Measurements from ENCODE around the gene KIAA1217.

KIAA1217 gene

GRCh38 chr10:24433705-24434104 lies 224.8 kb downstream of the KIAA1217 start:
- Histone ChIP-seq H3K4me3 (no peak overlapping the region), H3K27ac (no peak overlapping the region)
- TF ChIP-seq, protein P1, sequence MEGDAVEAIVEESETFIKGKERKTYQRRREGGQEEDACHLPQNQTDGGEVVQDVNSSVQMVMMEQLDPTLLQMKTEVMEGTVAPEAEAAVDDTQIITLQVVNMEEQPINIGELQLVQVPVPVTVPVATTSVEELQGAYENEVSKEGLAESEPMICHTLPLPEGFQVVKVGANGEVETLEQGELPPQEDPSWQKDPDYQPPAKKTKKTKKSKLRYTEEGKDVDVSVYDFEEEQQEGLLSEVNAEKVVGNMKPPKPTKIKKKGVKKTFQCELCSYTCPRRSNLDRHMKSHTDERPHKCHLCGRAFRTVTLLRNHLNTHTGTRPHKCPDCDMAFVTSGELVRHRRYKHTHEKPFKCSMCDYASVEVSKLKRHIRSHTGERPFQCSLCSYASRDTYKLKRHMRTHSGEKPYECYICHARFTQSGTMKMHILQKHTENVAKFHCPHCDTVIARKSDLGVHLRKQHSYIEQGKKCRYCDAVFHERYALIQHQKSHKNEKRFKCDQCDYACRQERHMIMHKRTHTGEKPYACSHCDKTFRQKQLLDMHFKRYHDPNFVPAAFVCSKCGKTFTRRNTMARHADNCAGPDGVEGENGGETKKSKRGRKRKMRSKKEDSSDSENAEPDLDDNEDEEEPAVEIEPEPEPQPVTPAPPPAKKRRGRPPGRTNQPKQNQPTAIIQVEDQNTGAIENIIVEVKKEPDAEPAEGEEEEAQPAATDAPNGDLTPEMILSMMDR (IDR thresholded peaks at IDR 0.05): no peak
- no peak for DNase-seq (ENCODE audit: low spot score)

GRCh38 chr10:24434961-24435360 lies 226.0 kb downstream of the KIAA1217 start:
- TF ChIP-seq, protein P1 (IDR thresholded peaks at IDR 0.05): no peak
- no peak overlapping the region for H3K4me3 ChIP-seq
- H3K27ac ChIP-seq: no peak overlapping the region
- DNase-seq (ENCODE audit: low spot score): no peak

DNA sequence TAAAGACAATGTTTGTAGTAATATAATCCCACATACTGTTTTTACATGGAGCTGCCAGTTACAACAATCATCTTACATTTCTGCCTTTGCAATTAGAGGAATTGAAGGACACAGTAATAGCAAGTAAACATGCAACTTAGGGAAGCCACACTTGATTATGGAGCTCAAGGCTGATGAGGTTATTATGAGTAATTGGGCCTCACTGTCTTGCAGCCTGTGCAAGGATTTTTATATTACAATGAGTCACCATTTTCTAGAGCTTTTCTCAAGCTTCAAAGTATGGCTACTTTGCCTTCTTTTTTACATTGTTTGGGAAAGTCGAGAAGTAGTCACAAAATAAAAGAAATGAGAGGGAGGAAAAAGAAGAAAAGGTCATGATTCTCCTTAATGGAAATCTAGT lies 226.4 kb downstream of the KIAA1217 start:
- H3K27ac ChIP-seq: no peak overlapping the region
- TF ChIP-seq, protein P1 (IDR thresholded peaks at IDR 0.05): no peak
- DNase-seq (ENCODE audit: low spot score): no peak
- H3K4me3 ChIP-seq: no peak overlapping the region

DNA sequence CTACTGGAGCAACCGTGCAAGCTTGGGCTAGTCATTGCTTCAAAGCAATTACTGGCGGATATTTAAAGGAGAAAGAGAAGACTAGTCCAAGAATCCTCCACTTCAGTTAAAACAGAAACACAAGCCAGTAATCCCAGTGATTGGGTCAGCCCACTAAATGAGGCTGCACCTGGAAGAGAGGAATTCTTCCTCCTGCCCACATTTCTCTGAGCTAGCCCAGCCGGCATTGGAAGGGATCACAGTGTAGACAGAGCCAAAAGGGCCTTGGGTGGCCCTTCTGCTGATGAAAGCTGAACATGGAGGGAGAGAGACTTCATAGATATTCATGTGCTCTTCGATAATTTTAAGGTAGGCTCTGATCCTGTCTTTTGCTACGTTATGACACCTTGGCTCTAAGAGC lies 228.4 kb downstream of the KIAA1217 start:
- Histone ChIP-seq H3K4me3 (no peak overlapping the region), H3K27ac (no peak overlapping the region)
- TF ChIP-seq, protein P1 (IDR thresholded peaks at IDR 0.05): no peak
- DNase-seq (ENCODE audit: low spot score): no peak

DNA sequence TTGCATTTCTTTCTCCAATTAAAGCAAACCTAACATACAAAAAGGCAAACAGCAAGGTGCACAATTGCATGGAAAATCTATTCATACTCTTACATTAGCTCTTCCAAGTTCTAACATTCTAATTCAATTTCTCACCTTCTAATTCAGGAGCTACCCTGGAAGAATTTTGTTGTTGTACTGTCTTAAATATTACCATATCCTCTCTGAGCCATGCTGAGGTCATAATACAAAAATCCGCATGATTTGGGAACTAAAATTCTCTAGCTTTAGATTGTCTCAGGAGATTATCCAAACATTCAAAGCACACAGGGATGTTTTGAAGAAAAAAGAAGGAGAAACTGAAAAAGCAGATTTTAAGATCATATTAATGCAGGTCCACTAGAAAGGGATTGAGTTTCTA lies 229.9 kb downstream of the KIAA1217 start:
- no peak for DNase-seq (ENCODE audit: low spot score)
- TF ChIP-seq, protein P1 (IDR thresholded peaks at IDR 0.05): no peak
- Histone ChIP-seq H3K27ac (no peak overlapping the region), H3K4me3 (no peak overlapping the region)

- Histone ChIP-seq H3K27ac (no peak overlapping the region), H3K4me3 (no peak overlapping the region)
- DNase-seq (ENCODE audit: low spot score): no peak
- TF ChIP-seq, protein P1 (IDR thresholded peaks at IDR 0.05): no peak
Measured at GRCh38 chr10:24439935-24440334, 231.0 kb downstream of the KIAA1217 start.

DNA sequence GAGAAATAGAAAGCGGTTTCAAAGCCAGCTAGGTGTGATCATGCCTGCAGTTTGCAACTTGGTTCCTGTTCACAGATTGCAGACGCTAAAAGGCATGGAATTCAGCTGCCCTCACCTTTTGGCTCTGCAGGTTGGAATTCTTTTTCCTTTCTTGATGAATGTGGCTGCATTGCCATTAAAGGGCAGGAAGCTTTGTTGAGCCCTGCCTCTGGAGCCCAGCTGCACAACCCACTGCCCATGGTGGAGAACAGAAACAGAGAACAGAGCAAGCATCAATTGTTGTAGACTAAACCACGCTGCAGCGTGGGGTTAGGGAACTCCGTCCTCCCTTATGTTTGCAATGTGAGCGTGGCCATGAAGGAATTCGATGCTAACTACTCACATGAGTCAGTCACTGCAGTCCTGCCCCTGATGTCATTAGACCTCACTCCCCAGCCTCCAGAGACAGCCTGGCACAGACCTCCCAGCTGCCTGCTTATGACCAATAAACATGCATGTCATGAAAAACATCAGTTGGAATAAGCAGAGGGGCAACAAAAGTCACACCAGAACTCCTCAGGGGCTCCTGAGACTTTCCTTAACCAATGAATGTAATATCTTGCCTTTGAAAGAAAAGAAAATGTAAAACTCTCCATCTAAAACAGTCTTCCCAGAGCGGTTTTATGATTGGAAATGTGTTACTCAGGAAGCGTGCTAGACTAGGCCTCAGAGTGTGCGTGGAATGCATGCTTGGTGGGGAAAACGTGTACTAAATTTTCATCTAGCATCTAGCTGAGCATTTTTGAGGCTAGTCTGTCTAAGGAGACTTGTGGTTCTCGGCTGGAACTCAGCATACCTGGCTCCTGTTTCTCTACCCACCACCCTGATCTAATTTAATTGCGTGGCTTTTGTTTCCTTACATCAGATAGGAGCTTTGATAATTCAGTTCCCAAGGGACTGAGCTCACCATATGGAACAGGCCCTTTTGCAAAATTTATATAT lies 232.2 kb downstream of the KIAA1217 start:
- TF ChIP-seq, protein P1 (IDR thresholded peaks at IDR 0.05): no peak
- Histone ChIP-seq H3K27ac (no peak overlapping the region), H3K4me3 (no peak overlapping the region)
- no peak for DNase-seq (ENCODE audit: low spot score)
